Measurements from ENCODE around the gene KRTAP9-9.

GRCh38 chr17:41294016-41294415 is 38.8 kb downstream of the KRTAP9-9 start:
- TF ChIP-seq, protein P1, sequence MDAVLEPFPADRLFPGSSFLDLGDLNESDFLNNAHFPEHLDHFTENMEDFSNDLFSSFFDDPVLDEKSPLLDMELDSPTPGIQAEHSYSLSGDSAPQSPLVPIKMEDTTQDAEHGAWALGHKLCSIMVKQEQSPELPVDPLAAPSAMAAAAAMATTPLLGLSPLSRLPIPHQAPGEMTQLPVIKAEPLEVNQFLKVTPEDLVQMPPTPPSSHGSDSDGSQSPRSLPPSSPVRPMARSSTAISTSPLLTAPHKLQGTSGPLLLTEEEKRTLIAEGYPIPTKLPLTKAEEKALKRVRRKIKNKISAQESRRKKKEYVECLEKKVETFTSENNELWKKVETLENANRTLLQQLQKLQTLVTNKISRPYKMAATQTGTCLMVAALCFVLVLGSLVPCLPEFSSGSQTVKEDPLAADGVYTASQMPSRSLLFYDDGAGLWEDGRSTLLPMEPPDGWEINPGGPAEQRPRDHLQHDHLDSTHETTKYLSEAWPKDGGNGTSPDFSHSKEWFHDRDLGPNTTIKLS (IDR thresholded peaks at IDR 0.05; ENCODE audit: borderline replicate concordance, low read depth) = no peak
- TF ChIP-seq ZNF586 (CRISPR knock-in tag; conservative IDR thresholded peaks at IDR 0.05) = no peak
- no peak for TF ChIP-seq NCOA1 (IDR thresholded peaks at IDR 0.05; ENCODE audit: low read depth)
- TF ChIP-seq POLR2H (tag; IDR thresholded peaks at IDR 0.05; ENCODE audit: low read depth) = no peak
- TF ChIP-seq DMBX1 (CRISPR knock-in tag; IDR thresholded peaks at IDR 0.05; ENCODE audit: borderline replicate concordance) = no peak
- TF ChIP-seq EP300 (IDR thresholded peaks at IDR 0.05; ENCODE audit: low read length) = no peak
- TF ChIP-seq, protein P2, sequence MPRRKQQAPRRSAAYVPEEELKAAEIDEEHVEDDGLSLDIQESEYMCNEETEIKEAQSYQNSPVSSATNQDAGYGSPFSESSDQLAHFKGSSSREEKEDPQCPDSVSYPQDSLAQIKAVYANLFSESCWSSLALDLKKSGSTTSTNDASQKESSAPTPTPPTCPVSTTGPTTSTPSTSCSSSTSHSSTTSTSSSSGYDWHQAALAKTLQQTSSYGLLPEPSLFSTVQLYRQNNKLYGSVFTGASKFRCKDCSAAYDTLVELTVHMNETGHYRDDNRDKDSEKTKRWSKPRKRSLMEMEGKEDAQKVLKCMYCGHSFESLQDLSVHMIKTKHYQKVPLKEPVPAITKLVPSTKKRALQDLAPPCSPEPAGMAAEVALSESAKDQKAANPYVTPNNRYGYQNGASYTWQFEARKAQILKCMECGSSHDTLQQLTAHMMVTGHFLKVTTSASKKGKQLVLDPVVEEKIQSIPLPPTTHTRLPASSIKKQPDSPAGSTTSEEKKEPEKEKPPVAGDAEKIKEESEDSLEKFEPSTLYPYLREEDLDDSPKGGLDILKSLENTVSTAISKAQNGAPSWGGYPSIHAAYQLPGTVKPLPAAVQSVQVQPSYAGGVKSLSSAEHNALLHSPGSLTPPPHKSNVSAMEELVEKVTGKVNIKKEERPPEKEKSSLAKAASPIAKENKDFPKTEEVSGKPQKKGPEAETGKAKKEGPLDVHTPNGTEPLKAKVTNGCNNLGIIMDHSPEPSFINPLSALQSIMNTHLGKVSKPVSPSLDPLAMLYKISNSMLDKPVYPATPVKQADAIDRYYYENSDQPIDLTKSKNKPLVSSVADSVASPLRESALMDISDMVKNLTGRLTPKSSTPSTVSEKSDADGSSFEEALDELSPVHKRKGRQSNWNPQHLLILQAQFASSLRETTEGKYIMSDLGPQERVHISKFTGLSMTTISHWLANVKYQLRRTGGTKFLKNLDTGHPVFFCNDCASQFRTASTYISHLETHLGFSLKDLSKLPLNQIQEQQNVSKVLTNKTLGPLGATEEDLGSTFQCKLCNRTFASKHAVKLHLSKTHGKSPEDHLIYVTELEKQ (CRISPR knock-in tag; IDR thresholded peaks at IDR 0.05) = no peak
- no peak for TF ChIP-seq ZHX1 (conservative IDR thresholded peaks at IDR 0.05; ENCODE audit: low read length)
- TF ChIP-seq, protein P3, sequence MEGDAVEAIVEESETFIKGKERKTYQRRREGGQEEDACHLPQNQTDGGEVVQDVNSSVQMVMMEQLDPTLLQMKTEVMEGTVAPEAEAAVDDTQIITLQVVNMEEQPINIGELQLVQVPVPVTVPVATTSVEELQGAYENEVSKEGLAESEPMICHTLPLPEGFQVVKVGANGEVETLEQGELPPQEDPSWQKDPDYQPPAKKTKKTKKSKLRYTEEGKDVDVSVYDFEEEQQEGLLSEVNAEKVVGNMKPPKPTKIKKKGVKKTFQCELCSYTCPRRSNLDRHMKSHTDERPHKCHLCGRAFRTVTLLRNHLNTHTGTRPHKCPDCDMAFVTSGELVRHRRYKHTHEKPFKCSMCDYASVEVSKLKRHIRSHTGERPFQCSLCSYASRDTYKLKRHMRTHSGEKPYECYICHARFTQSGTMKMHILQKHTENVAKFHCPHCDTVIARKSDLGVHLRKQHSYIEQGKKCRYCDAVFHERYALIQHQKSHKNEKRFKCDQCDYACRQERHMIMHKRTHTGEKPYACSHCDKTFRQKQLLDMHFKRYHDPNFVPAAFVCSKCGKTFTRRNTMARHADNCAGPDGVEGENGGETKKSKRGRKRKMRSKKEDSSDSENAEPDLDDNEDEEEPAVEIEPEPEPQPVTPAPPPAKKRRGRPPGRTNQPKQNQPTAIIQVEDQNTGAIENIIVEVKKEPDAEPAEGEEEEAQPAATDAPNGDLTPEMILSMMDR (IDR thresholded peaks at IDR 0.05 in 2 of 3, conservative IDR thresholded peaks at IDR 0.05 in 1 of 3; ENCODE audit: insufficient read depth in 2 of 3, low read depth in 1 of 3, low read length in 3 of 3) = no peak
- TF ChIP-seq CBFA2T3 (IDR thresholded peaks at IDR 0.05) = no peak
- no peak for TF ChIP-seq ZNF165 (CRISPR knock-in tag; IDR thresholded peaks at IDR 0.05; ENCODE audit: borderline replicate concordance)
- TF ChIP-seq POLR2AphosphoS2 (IDR thresholded peaks at IDR 0.05; ENCODE audit: low read length) = no peak
